VCaP (cell line): ENCODE measurements around the gene ABT1.

Experiments
- H3K27ac ChIP-seq: fragments of 450-650 bp; 2 replicates; pipeline ENCODE4 v1.5.1; 2017
- TF ChIP-seq, protein P1 (sequence below): fragments of 450-650 bp; conservative IDR thresholded peaks from 2 replicates; pipeline ENCODE4 v1.5.1; 2017; ENCODE audit warnings: mild to moderate bottlenecking, moderate library complexity

Gene ABT1

DNA sequence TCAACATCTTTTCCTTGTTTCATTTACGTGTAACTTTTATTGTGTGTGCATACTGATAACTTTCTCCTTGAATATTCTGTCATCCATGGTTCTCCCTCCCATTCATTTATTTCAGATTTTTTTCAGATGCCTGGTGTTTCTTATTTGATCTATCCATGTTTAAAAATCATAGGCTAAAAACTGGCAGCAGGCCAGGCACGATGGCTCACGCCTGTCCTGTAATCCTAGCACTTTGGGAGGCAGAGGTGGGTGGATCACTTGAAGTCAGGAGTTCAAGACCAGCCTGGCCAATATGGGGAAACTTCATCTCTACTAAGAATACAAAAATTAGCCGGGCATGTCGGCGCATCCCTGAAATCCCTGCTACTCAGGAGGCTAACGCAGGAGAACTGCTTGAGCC, 31.1 kb downstream of the ABT1 start:
- H3K27ac ChIP-seq = no peak overlapping the region
- TF ChIP-seq, protein P1, sequence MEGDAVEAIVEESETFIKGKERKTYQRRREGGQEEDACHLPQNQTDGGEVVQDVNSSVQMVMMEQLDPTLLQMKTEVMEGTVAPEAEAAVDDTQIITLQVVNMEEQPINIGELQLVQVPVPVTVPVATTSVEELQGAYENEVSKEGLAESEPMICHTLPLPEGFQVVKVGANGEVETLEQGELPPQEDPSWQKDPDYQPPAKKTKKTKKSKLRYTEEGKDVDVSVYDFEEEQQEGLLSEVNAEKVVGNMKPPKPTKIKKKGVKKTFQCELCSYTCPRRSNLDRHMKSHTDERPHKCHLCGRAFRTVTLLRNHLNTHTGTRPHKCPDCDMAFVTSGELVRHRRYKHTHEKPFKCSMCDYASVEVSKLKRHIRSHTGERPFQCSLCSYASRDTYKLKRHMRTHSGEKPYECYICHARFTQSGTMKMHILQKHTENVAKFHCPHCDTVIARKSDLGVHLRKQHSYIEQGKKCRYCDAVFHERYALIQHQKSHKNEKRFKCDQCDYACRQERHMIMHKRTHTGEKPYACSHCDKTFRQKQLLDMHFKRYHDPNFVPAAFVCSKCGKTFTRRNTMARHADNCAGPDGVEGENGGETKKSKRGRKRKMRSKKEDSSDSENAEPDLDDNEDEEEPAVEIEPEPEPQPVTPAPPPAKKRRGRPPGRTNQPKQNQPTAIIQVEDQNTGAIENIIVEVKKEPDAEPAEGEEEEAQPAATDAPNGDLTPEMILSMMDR = no peak

DNA sequence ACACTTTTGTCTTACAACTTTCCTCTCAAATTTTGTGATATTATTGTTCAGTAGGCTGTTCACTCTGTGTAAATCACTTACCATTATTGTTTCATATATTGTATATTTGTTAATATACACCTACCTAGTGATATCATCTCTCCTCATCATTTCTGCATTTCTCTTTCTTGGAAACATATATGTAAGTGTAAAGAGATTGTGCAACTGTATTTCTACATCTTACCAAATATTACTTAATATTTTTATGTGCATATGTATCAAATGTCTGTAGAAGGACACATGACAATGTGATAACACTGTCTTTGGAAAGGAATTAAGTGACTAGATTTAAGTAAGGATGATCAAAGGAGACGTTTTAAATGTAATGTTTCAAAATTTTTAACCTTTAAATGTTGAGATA, 32.6 kb downstream of the ABT1 start:
- no peak overlapping the region for H3K27ac ChIP-seq
- TF ChIP-seq, protein P1 = no peak

DNA sequence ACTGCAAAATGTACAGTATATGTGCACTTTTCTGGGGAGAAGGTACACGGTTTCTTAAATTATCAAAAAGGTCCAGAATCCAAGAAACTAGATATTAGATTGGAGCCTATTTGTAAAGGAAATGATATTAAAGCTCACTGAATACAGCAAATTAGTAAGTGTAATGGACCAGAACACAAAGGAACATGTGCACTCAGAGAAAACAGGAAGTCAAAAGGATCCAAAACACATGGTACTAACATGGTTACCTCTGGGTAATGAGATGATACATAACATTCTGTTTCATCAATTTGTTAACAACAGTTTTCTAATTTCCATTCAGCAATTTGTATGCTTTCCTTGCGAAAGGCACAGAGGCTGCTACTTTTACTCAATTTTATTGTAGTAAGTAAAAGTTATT, 44.1 kb downstream of the ABT1 start:
- TF ChIP-seq, protein P1 = no peak
- peak overlapping the region; percentile 28; the same call in 1 of the 2 replicates for H3K27ac ChIP-seq

DNA sequence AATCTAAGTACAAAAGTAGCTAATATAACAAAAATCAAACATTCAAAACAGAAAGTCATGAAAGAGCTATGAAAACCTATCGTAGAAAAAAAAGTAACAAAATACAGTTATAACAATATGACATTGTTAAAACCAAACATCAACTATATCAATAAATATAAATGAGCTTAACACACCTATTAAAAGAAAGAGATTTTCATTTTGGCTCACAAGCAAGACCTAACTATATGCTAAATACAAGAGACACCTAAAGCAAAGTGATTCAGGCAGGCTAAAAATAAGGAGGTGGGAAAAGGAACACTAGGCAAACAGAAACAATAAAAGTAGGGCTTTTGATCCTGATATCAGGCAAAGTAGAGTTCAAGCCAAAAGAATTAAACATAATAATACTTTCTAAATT, 49.3 kb downstream of the ABT1 start:
- no peak overlapping the region for H3K27ac ChIP-seq
- TF ChIP-seq, protein P1 = no peak
